Nephron (organoid): ENCODE results near the gene BLACAT1.

Source experiments
- H3K27ac Mint-ChIP-seq, 3 experiments: 2 replicates each; pipeline ENCODE4 v1.8.0; 2020; ENCODE audit warnings: mixed read lengths in 3 of 3, mild to moderate bottlenecking in 2 of 3, moderate library complexity in 1 of 3
- H3K27me3 Mint-ChIP-seq: 2 replicates; pipeline ENCODE4 v1.8.0; 2021; ENCODE audit warnings: low read depth, mild to moderate bottlenecking, moderate library complexity, mixed read lengths
- H3K36me3 Mint-ChIP-seq: 2 replicates; pipeline ENCODE4 v1.8.0; 2020; ENCODE audit warnings: low read depth, mixed read lengths
- H3K4me1 Mint-ChIP-seq: 2 replicates; pipeline ENCODE4 v1.8.0; 2020; ENCODE audit warnings: mixed read lengths
- H3K4me3 Mint-ChIP-seq, 3 experiments: 2 replicates each; pipeline ENCODE4 v1.8.0; 2020; ENCODE audit warnings: mild to moderate bottlenecking in 3 of 3, mixed read lengths in 3 of 3, moderate library complexity in 2 of 3
- H3K9me3 Mint-ChIP-seq: 2 replicates; pipeline ENCODE4 v1.8.0; 2020; ENCODE audit warnings: mixed read lengths
- CTCF ChIP-seq, 3 experiments: fragments of 200-600 bp; sonication (generic); IDR thresholded peaks; one replicate each; pipeline ENCODE4 v1.5.0; 2021; ENCODE audit warnings: antibody characterized with exemption in 3 of 3; ENCODE audit not compliant: unreplicated experiment in 3 of 3

BLACAT1 gene

GRCh38 chr1:205466595-205467220 is 10.9 kb upstream of the BLACAT1 start:
- H3K9me3 Mint-ChIP-seq, result no peaks in the 10 kb centered on the region
- peak overlapping the region; percentile 0 to 24 (median 1) for H3K4me3 Mint-ChIP-seq
- no peak for TF ChIP-seq CTCF (IDR thresholded peaks at IDR 0.05; ENCODE audit: unreplicated experiment in 3 of 3)
- no peaks in the 10 kb centered on the region for H3K36me3 Mint-ChIP-seq
- H3K27ac Mint-ChIP-seq, result peak overlapping the region; percentile 80 to 85 (median 85)
- H3K4me1 Mint-ChIP-seq, result peaks cover 33% of the 10 kb centered on the region
- H3K27me3 Mint-ChIP-seq, result peaks cover 22% of the 10 kb centered on the region

GRCh38 chr1:205465392-205465791 is 9.5 kb upstream of the BLACAT1 start:
- no peaks in the 10 kb centered on the region for H3K36me3 Mint-ChIP-seq
- no peaks in the 10 kb centered on the region for H3K9me3 Mint-ChIP-seq
- H3K4me1 Mint-ChIP-seq, result peaks cover 33% of the 10 kb centered on the region
- no peak overlapping the region for H3K27ac Mint-ChIP-seq
- no peak overlapping the region for H3K4me3 Mint-ChIP-seq
- no peak for TF ChIP-seq CTCF (IDR thresholded peaks at IDR 0.05; ENCODE audit: unreplicated experiment in 3 of 3)
- H3K27me3 Mint-ChIP-seq, result peaks cover 29% of the 10 kb centered on the region

- Mint-ChIP-seq H3K36me3 (no peaks in the 10 kb centered on the region), H3K9me3 (peaks cover 3% of the 10 kb centered on the region), H3K4me1 (peaks cover 22% of the 10 kb centered on the region), H3K27ac (no peak overlapping the region), H3K27me3 (peaks cover 66% of the 10 kb centered on the region), H3K4me3 (peak overlapping the region in 1 of 3 experiments; percentile 40)
- TF ChIP-seq CTCF (IDR thresholded peaks at IDR 0.05; ENCODE audit: unreplicated experiment in 3 of 3), result no peak
These were observed 3.1 kb upstream of the BLACAT1 start for GRCh38 chr1:205458777-205459566.

GRCh38 chr1:205456868-205457745 is 1.3 kb upstream of the BLACAT1 start:
- Mint-ChIP-seq H3K27me3 (peaks cover 85% of the 10 kb centered on the region), H3K9me3 (peaks cover 3% of the 10 kb centered on the region), H3K4me3 (peak overlapping the region; percentile 79 to 86 (median 84)), H3K27ac (no peak overlapping the region), H3K4me1 (peaks cover 35% of the 10 kb centered on the region), H3K36me3 (no peaks in the 10 kb centered on the region)
- no peak for TF ChIP-seq CTCF (IDR thresholded peaks at IDR 0.05; ENCODE audit: unreplicated experiment in 3 of 3)

- peak overlapping the region; percentile 79 to 86 (median 84) for H3K4me3 Mint-ChIP-seq
- peaks cover 88% of the 10 kb centered on the region for H3K27me3 Mint-ChIP-seq
- H3K4me1 Mint-ChIP-seq, result peaks cover 42% of the 10 kb centered on the region
- H3K27ac Mint-ChIP-seq, result peak overlapping the region in 1 of 3 experiments; percentile 48
- peaks cover 3% of the 10 kb centered on the region for H3K9me3 Mint-ChIP-seq
- no peak for TF ChIP-seq CTCF (IDR thresholded peaks at IDR 0.05; ENCODE audit: unreplicated experiment in 3 of 3)
- no peaks in the 10 kb centered on the region for H3K36me3 Mint-ChIP-seq
These were observed 580 bp upstream of the BLACAT1 start for GRCh38 chr1:205456383-205456867.
